SKM-1 (cell line): ENCODE data around the gene GALNT18.
"Not testable (repeated sequence)": the region's sequence is repeated elsewhere in the genome, so short reads cannot be mapped to it uniquely, and the experiment has no call there.

Source experiments
- DNase-seq: peaks from one replicate; lab custom pipeline; 2025; ENCODE audit not compliant: unreplicated experiment; lab: John Stamatoyannopoulos, UW

Gene GALNT18

GRCh38 chr11:11359611-11360010 lies 262.2 kb downstream of the GALNT18 start:
- no peak for DNase-seq

GRCh38 chr11:11356842-11357241 lies 265.0 kb downstream of the GALNT18 start:
- no peak for DNase-seq

GRCh38 chr11:11352878-11353277 lies 268.9 kb downstream of the GALNT18 start, which contains the start of gene CSNK2A3:
Gene CSNK2A3, minus strand, starts transcription at chr11:11353250. Its CDS starts 131 bp downstream, at chr11:11353119.
- not testable (repeated sequence) for DNase-seq

GRCh38 chr11:11351851-11352250 lies 270.0 kb downstream of the GALNT18 start:
- not testable (repeated sequence) for DNase-seq

DNA sequence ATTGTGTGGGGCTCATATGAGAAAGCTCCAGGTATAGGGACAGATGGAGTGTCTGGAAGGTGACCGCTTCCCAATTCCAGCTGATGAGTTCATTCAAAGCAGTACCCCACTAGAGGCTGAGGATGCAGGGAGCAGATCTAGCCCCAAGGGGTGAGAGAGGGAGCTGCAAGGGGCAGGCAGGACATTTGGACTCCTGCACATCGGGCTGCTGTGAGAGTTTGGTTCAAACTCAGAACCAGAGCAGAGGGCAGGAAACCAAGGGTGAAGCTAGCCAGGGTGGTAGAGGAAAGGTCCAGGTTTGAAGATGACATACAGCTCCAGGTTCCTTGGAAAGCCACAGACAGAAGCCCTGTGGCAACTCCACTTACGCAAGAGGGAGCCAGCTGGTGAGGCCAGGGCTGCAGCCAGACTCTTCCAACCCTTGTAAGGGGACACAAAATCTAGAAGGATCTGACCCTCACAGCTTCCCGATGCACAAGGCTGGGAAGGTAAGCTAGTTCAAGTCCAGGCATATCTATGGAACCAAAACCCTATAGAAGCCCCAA lies 270.7 kb downstream of the GALNT18 start:
- no peak for DNase-seq

GRCh38 chr11:11349870-11350337 lies 271.9 kb downstream of the GALNT18 start:
- no peak for DNase-seq

- no peak for DNase-seq
Observed at GRCh38 chr11:11349106-11349825, 272.5 kb downstream of the GALNT18 start.

GRCh38 chr11:11348303-11348702 lies 273.5 kb downstream of the GALNT18 start:
- DNase-seq, result no peak

DNA sequence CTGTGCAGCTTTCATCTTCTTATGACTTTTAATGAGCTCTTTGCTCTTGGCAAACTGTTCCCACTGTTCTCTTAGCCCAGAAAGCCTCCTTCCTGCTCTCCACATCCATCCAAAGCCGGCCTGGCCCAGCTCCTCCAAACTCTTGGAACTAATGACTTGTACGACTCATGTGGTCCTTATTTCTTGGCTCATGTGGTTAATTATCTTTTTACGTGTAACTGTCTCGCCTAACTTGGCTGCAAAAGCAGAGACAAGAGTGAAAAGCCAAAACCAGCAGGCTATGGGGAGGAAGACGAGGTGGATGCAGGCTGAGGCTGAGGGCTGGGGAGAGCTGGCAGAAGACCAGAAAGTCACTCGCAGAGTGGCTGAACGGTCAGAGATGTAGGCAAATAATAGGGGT lies 274.2 kb downstream of the GALNT18 start:
- DNase-seq, result no peak

DNA sequence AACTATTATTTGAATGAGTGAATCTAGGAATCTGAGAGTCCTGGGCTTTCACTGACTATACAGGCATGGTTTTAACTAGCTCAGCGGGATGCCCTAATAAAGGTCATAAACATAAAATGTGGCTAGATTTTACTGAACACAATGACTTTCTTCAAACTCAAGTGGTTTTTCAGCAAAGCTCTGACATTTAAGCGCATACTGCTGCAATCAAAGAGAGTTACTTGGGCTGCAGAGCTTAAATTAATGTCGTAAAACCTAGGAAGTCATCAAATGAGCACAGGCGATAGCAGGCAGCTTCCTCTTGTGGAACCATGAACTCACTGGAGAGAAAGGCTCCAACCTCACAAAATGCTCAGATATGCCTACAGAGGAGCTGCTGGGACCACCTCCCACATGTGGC lies 275.5 kb downstream of the GALNT18 start:
- DNase-seq, result no peak

GRCh38 chr11:11345099-11345498 lies 276.7 kb downstream of the GALNT18 start:
- no peak for DNase-seq

DNA sequence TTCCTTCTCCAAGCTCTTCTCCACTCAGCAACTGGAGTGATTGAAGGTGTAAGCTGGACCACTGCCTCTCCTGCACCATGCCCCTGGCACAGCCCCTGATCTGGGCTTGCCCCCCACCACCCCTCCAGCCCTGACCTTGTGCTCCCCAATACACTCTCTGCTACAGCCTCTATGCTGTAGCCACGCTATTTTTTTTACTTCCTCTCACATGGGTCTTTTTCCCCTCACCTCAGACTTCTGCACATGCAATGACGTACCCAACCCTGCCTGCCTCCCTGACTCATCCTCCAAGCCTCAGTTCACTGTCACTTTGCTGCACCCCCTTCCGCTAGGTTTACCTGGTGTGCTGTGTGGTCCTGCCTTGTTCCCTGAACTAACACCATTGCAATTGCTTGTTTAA lies 277.8 kb downstream of the GALNT18 start:
- no peak for DNase-seq

GRCh38 chr11:11338304-11338703 lies 283.5 kb downstream of the GALNT18 start:
- DNase-seq, result no peak

DNA sequence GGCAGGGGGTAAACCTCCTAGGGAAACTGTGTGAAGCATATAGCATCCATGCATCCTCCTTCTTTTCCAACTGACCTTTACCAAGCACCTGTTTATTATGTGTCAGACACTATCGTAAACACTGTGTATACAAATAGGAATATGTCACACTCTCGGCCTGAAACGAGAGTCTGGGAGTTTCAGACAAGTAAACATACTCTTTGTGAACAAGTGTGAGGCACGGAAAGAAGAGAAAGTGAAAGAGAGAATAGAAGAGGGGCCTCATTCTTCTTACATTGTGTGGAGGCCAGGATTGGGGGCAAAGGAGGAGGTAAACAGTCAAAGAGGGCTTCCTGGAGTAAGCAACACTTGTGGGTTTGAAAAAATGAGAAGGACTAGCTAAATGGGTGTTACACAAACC lies 285.1 kb downstream of the GALNT18 start:
- DNase-seq, result no peak

GRCh38 chr11:11335043-11335442 lies 286.8 kb downstream of the GALNT18 start:
- no peak for DNase-seq

DNA sequence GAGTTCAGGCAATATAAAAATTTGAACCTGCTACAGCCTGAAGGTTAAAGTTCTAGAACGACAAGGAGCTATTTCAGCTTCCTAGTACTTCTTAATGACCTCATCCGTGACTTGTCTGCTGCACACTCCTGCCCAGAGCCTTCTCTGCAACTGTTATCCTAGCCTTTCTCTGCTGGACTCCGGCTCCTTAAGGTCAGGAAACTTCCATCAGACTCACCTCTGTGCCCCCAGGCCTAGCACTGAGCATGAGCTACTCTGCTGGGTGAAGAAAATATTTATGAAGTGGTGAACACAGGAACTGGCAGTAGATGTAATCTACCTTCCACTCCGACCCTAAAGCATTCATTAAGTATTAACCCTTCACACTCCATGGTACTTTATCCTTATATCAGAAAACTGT lies 287.2 kb downstream of the GALNT18 start:
- no peak for DNase-seq

DNA sequence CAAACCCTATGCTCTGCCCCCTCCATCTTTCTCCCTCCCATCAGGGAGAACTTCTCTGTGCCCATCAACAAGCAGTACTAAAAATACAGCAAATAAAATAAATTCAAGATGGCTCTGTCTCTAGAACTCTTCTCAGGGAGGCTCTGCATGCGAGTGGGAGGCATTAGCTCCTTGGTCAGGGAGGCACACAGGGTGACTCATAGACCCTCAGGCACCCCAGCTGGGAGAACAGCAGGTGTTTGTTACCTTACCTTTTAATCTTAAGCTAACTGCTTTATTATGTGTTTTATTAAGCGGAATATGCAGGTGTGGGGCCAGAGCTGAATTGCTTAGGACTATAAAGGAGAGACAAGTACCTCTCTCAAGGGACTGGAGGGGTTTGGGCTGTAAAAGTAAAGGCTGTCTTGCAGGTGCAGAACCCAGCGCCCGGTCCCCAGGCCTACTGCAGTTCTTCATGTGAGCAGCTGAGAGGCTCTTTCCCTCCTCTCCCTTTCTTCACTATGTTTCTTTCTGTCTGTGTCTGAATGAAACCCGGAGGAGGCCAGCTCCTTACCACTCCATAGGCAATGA lies 289.6 kb downstream of the GALNT18 start:
- DNase-seq, result no peak

- no peak for DNase-seq
Observed at GRCh38 chr11:11329062-11329806, 292.6 kb downstream of the GALNT18 start.

DNA sequence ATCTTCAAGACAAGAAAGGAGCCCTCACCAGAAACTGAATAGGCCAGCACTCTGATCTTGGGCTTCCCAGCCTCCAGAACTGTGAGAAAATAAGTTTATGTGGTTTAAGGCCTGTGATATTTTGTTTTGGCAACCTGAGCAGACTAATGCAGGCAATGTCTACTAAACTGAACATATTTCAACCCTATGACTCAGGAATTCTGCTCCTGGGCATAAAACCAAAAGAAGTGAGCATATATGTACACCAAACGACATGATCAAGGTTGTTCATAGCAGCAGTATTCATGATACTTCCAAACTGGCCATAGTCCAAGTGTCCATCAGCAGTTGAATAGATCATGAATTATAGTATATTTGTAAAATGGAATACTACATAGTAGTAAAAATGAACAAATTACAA lies 297.7 kb downstream of the GALNT18 start:
- DNase-seq, result no peak

DNA sequence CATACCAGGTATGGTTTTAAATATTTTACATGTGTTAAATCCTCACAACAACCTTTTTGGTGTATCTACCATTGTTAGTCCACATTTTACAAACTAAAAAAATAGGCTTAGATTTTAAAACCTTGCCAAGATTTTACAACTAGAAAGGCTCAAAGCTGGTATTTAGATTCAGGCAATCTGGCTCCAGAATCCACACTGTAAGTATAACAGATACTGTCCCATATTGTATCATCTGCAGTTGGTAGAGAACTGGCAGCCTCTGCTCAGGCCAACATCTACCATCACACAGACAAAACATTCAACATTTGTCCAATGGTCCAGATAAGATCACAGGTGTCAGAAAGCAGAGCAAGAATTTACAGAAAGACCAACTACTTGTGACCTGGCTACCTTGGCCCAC lies 299.7 kb downstream of the GALNT18 start:
- no peak for DNase-seq

DNA sequence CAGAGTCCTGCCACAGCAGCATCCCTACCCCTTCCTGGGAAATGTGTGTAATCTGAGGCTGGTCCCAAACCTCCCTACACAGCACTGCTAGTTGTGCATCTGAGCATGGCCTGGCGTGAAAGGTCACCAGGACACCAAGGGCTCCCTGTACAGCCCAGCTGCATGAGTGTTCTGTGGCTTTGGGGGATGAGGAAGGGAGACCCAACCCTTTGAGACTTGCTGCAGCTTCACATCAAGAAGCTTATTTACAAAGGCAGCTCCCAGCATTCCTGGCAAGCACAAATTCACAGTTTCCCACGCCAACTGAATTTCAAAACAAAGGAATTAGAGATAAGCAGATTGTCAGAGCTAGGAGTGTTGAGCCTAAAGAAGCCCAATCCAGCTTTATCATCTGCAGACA lies 301.0 kb downstream of the GALNT18 start:
- DNase-seq, result no peak

DNA sequence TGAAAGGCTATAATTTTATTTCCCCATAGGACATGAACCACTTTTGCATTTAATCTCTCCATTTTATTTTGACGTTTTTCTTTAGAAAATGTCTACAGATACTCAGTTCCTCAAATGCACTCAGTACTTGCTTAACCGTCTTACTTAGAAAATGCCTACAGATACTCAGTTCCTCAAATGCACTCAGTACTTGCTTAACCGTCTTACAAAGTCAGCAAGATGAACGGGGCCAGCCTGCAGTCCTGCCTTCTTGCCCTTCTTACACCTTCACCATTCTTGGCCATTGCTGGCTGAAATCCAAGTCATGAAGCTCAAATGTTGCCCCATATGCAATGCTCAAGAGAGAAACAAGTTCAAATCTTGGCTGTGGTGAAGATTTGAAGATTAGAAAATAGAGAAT lies 302.8 kb downstream of the GALNT18 start:
- peak; percentile 94 for DNase-seq
